ENCODE results near the gene TRDMT1. TPM values are rescaled to one million over a fixed set of nuclear protein-coding genes. Genes with fewer than 3 reads are reported as not detected.

The TRDMT1 gene
- total RNA-seq, 3 donors from 2014 or later = 5.8 to 18.6 (median 13.4) TPM

DNA sequence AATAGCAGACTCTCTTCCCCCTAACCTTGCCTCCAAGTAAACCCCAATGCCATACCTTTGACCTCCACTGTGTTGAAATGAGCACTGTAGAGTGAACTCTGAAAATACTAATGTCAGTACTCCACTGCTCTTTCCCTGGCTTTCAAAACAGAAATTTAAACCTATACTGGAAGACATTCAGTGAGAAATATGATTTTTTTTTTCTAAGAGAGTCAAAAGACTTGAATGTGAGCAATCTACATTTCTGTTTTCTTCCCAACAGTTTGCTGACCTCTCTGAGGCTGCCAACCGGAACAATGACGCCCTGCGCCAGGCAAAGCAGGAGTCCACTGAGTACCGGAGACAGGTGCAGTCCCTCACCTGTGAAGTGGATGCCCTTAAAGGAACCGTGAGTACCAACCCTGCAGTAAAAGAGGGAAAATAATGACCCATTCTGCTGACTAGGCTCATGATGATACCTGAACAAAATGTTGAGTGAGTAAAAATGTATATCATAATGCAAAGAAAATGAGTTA lies 33.0 kb upstream of the TRDMT1 start:
- peaks cover 3 to 11% of the 10 kb centered on the region in 2 donors for H3K4me1 ChIP-seq
- H3K9me3 ChIP-seq = no peaks in the 10 kb centered on the region
- peak overlapping the region; percentile 3 to 97 (median 90) for H3K4me3 ChIP-seq
- intact Hi-C loops (cut with DNase I; ENCODE audit: low total_unique reads) = no loop called here
- TF ChIP-seq POLR2A (IDR thresholded peaks at IDR 0.05) (no peak), POLR2AphosphoS5 (IDR thresholded peaks at IDR 0.05) (no peak)
- TF ChIP-seq, protein P1, sequence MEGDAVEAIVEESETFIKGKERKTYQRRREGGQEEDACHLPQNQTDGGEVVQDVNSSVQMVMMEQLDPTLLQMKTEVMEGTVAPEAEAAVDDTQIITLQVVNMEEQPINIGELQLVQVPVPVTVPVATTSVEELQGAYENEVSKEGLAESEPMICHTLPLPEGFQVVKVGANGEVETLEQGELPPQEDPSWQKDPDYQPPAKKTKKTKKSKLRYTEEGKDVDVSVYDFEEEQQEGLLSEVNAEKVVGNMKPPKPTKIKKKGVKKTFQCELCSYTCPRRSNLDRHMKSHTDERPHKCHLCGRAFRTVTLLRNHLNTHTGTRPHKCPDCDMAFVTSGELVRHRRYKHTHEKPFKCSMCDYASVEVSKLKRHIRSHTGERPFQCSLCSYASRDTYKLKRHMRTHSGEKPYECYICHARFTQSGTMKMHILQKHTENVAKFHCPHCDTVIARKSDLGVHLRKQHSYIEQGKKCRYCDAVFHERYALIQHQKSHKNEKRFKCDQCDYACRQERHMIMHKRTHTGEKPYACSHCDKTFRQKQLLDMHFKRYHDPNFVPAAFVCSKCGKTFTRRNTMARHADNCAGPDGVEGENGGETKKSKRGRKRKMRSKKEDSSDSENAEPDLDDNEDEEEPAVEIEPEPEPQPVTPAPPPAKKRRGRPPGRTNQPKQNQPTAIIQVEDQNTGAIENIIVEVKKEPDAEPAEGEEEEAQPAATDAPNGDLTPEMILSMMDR (IDR thresholded peaks at IDR 0.05) = no peak
- H3K27me3 ChIP-seq = no peaks in the 10 kb centered on the region
- H3K36me3 ChIP-seq = no peaks in the 10 kb centered on the region
- H3K27ac ChIP-seq = peak overlapping the region; percentile 66 to 77
- DNase-seq (ENCODE audit: low spot score in 2 of 2) = no peak

DNA sequence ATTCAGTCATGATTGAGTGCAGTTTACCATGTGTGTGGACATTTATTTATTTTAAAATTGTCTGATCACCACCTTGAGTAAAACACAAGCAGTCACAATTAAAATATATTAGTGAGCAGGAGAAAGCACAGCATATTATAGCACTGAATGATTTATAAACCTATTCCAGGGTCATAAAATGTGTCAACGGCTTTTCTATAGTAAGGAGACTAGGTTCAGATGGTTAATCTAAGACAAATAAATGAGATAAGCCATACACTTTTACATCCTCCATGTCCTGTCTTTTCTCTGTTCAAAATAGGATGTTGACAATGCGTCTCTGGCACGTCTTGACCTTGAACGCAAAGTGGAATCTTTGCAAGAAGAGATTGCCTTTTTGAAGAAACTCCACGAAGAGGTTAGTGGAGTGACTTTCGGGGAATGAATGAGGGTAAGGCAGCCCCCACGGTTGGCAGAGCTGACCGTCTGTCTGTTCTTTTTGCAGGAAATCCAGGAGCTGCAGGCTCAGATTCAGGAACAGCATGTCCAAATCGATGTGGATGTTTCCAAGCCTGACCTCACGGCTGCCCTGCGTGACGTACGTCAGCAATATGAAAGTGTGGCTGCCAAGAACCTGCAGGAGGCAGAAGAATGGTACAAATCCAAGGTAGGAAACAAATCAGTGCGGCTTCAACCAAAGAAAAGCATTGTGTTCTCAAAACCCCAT lies 32.0 kb upstream of the TRDMT1 start:
- TF ChIP-seq POLR2AphosphoS5 (IDR thresholded peaks at IDR 0.05) (peak in 2 of 3 donors; percentile 56 to 57), POLR2A (IDR thresholded peaks at IDR 0.05) (no peak)
- TF ChIP-seq, protein P1 (IDR thresholded peaks at IDR 0.05) = no peak
- Histone ChIP-seq H3K36me3 (no peaks in the 10 kb centered on the region), H3K27ac (peak overlapping the region; percentile 66 to 77), H3K4me3 (peak overlapping the region; percentile 82 to 97 (median 90)), H3K9me3 (no peaks in the 10 kb centered on the region), H3K4me1 (peaks cover 3 to 11% of the 10 kb centered on the region in 2 donors), H3K27me3 (no peaks in the 10 kb centered on the region)
- no peak for DNase-seq (ENCODE audit: low spot score in 2 of 2)
- intact Hi-C loops (cut with DNase I; ENCODE audit: low total_unique reads) = no loop called here

DNA sequence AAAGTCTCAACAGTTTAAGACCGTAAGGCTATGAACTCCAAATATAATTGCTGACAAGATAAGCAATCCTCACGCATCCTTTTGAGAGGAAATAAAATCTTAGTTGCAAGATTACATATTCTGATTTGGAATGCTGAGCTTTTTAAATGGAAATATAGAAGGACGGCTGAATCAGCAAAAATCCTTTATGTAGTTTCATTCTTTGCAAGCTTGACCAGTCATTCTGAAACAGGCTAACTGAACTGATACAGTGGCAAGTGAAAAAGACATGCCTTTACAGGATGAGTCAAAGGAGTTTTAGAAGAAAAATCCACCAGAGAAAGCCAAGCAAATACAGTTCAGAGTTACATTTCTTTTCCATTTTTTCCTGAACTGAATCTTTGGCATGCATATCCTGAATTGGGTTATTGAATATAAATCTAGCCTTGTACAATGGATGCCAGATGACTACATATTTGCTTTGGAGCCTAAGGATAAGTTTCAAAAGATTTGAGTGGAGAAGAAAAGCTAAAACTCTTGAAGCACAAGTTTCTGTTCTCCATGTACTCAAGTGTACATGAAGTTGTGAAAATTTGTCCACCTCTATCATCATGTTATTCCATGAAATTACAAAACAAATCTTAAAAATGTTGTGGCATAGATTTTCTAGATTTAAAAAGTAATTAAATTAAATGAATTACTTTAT lies 30.9 kb upstream of the TRDMT1 start:
- no peaks in the 10 kb centered on the region for H3K27me3 ChIP-seq
- H3K27ac ChIP-seq = peak overlapping the region; percentile 77 to 93
- no peaks in the 10 kb centered on the region for H3K9me3 ChIP-seq
- no peak for TF ChIP-seq POLR2A (IDR thresholded peaks at IDR 0.05)
- H3K4me3 ChIP-seq = peak overlapping the region; percentile 82 to 97 (median 90)
- no peaks in the 10 kb centered on the region for H3K36me3 ChIP-seq
- intact Hi-C loops (cut with DNase I; ENCODE audit: low total_unique reads) = no loop called here
- peaks cover 3 to 11% of the 10 kb centered on the region in 2 donors for H3K4me1 ChIP-seq
- no peak for DNase-seq (ENCODE audit: low spot score in 2 of 2)

DNA sequence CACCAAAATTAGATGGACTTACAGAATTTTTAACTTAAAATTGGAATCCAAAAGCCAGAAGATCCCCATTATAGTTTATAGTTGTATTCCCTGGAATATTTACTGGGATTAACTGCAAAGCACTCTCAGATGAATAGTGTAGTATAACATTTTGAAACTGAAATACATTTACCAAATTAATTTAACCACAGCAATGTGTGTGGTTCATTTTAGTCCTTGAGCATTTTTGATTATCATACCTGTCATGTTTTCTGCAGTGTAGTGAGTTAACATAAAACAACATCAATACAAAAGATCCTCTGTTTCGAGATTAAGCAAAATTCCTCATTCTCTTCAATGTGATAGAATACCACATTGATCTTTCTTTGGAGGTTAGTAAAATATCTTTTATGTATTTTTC lies 30.3 kb upstream of the TRDMT1 start:
- intact Hi-C loops (cut with DNase I; ENCODE audit: low total_unique reads) = no loop called here
- no peak for TF ChIP-seq POLR2AphosphoS5 (IDR thresholded peaks at IDR 0.05)
- no peak for TF ChIP-seq POLR2A (IDR thresholded peaks at IDR 0.05)
- TF ChIP-seq, protein P1 (IDR thresholded peaks at IDR 0.05) = no peak
- peak overlapping the region; percentile 82 to 97 (median 90) for H3K4me3 ChIP-seq
- H3K36me3 ChIP-seq = no peaks in the 10 kb centered on the region
- peaks cover 3 to 11% of the 10 kb centered on the region in 2 donors for H3K4me1 ChIP-seq
- no peak for DNase-seq (ENCODE audit: low spot score in 2 of 2)
- H3K27ac ChIP-seq = peak overlapping the region; percentile 53 to 93
- no peaks in the 10 kb centered on the region for H3K27me3 ChIP-seq
- no peaks in the 10 kb centered on the region for H3K9me3 ChIP-seq

DNA sequence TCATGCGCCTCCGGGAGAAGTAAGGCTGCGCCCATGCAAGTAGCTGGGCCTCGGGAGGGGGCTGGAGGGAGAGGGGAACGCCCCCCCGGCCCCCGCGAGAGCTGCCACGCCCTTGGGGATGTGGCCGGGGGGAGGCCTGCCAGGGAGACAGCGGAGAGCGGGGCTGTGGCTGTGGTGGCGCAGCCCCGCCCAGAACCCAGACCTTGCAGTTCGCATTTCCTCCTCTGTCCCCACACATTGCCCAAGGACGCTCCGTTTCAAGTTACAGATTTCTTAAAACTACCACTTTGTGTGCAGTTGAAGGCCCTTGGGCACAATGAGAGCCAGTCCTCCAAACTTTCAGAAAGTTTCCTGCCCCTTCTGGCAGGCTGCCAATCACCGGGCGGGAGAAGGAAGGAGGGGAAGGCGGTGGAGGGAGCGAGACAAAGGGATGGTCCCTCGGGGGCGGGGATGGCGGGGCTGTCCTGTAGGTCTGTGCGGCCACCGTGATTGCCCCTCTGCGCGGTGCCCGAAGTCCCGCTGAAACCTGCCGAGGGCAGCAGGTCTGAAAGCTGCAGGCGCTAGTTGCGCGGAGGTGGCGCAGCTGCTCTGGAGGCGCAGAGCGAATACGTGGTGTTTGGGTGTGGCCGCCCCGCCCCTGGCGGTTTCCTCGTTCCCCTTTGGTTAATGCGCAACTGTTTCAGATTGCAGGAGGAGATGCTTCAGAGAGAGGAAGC lies 28.7 kb upstream of the TRDMT1 start:
- Histone ChIP-seq H3K27me3 (no peaks in the 10 kb centered on the region), H3K4me3 (peak overlapping the region; percentile 82 to 97 (median 90)), H3K27ac (peak overlapping the region; percentile 93 to 99), H3K9me3 (no peaks in the 10 kb centered on the region), H3K36me3 (no peaks in the 10 kb centered on the region), H3K4me1 (peaks cover 3 to 11% of the 10 kb centered on the region in 2 donors)
- TF ChIP-seq POLR2AphosphoS5 (IDR thresholded peaks at IDR 0.05) = peak; percentile 69 to 88 (median 80)
- TF ChIP-seq, protein P1 (IDR thresholded peaks at IDR 0.05) = peak in 2 of 3 donors; percentile 26 to 43
- peak; percentile 46 for TF ChIP-seq POLR2A (IDR thresholded peaks at IDR 0.05)
- DNase-seq (ENCODE audit: low spot score in 2 of 2) = peak; percentile 73 to 75
- intact Hi-C loops (cut with DNase I; ENCODE audit: low total_unique reads) = no loop called here

Data from breast epithelium (tissue), 4 donors.